ENCODE data around the gene METTL22. TPM values are rescaled to one million over a fixed set of nuclear protein-coding genes. Genes with fewer than 3 reads are reported as not detected.

METTL22 gene
- total RNA-seq, 2 experiments from 2014 or later: 26.4 to 30.8 TPM

- ChIA-PET POLR2A (no interaction called here), CTCF (interaction anchor here (1.5 to 2.8 kb wide), 3 partner anchors 7 to 476 kb away, joined by 5 to 30 read pairs (median 9); no protein-coding TSS in a partner anchor)
- Mint-ChIP-seq H3K4me3 (no peak overlapping the region), H3K27ac (no peak overlapping the region), H3K4me1 (ENCODE audit: low read depth) (no peaks in the 10 kb centered on the region), H3K36me3 (peaks cover 9% of the 10 kb centered on the region), H3K27me3 (no peaks in the 10 kb centered on the region), H3K9me3 (no peaks in the 10 kb centered on the region)
- intact Hi-C loops (cut with micrococcal nuclease): no loop called here
- DNase-seq: no peak
Observed at GRCh38 chr16:8663192-8664089, 41.9 kb downstream of the METTL22 start.

- intact Hi-C loops (cut with micrococcal nuclease): no loop called here
- Mint-ChIP-seq H3K4me1 (ENCODE audit: low read depth) (no peaks in the 10 kb centered on the region), H3K27me3 (no peaks in the 10 kb centered on the region), H3K4me3 (no peak overlapping the region), H3K36me3 (peaks cover 9% of the 10 kb centered on the region), H3K9me3 (no peaks in the 10 kb centered on the region), H3K27ac (no peak overlapping the region)
- ChIA-PET POLR2A (interaction anchor here (1.0 kb wide), 1 partner anchor 9 kb away, joined by 3 read pairs; the partner anchor contains the start of gene ABAT), CTCF (interaction anchor here (1.6 kb wide), 1 partner anchor 271 kb away, joined by 6 read pairs; no protein-coding TSS in a partner anchor)
- DNase-seq: no peak
Observed at GRCh38 chr16:8665529-8665928, 44.0 kb downstream of the METTL22 start.

GRCh38 chr16:8667492-8667891 lies 46.0 kb downstream of the METTL22 start:
- ChIA-PET CTCF (interaction anchor here (1.3 kb wide), 1 partner anchor 11 kb away, joined by 3 read pairs; no protein-coding TSS in a partner anchor), POLR2A (no interaction called here)
- intact Hi-C loops (cut with micrococcal nuclease): no loop called here

GRCh38 chr16:8668113-8668512 lies 46.6 kb downstream of the METTL22 start:
- ChIA-PET POLR2A (no interaction called here), CTCF (interaction anchor here (1.3 kb wide), 1 partner anchor 12 kb away, joined by 3 read pairs; no protein-coding TSS in a partner anchor)
- no peak overlapping the region for H3K4me3 Mint-ChIP-seq
- H3K9me3 Mint-ChIP-seq: no peaks in the 10 kb centered on the region
- H3K4me1 Mint-ChIP-seq (ENCODE audit: low read depth): no peaks in the 10 kb centered on the region
- DNase-seq: no peak
- H3K36me3 Mint-ChIP-seq: peaks cover 9% of the 10 kb centered on the region
- H3K27me3 Mint-ChIP-seq: no peaks in the 10 kb centered on the region
- H3K27ac Mint-ChIP-seq: no peak overlapping the region
- intact Hi-C loops (cut with micrococcal nuclease): no loop called here

More at GRCh38 chr16:8667492-8667891, 46.0 kb downstream of the METTL22 start:
- no peaks in the 10 kb centered on the region for H3K4me1 Mint-ChIP-seq (ENCODE audit: low read depth)
- H3K27me3 Mint-ChIP-seq: no peaks in the 10 kb centered on the region
- H3K9me3 Mint-ChIP-seq: no peaks in the 10 kb centered on the region
- no peak overlapping the region for H3K27ac Mint-ChIP-seq
- no peak for DNase-seq
- no peak overlapping the region for H3K4me3 Mint-ChIP-seq
- H3K36me3 Mint-ChIP-seq: peaks cover 9% of the 10 kb centered on the region

GRCh38 chr16:8669481-8669880 lies 48.0 kb downstream of the METTL22 start:
- intact Hi-C loops (cut with micrococcal nuclease): no loop called here
- DNase-seq: no peak
- Mint-ChIP-seq H3K27ac (no peak overlapping the region), H3K9me3 (no peaks in the 10 kb centered on the region), H3K36me3 (peaks cover 9% of the 10 kb centered on the region), H3K4me1 (ENCODE audit: low read depth) (peaks cover 4% of the 10 kb centered on the region), H3K27me3 (no peaks in the 10 kb centered on the region), H3K4me3 (no peak overlapping the region)
- CTCF ChIA-PET: interaction anchor here (1.9 kb wide), 1 partner anchor 8 kb away, joined by 9 read pairs; no protein-coding TSS in a partner anchor
- POLR2A ChIA-PET: no interaction called here

- DNase-seq: no peak
- Mint-ChIP-seq H3K4me3 (no peak overlapping the region), H3K27me3 (no peaks in the 10 kb centered on the region), H3K9me3 (no peaks in the 10 kb centered on the region), H3K27ac (no peak overlapping the region), H3K36me3 (peaks cover 8% of the 10 kb centered on the region), H3K4me1 (ENCODE audit: low read depth) (peaks cover 7% of the 10 kb centered on the region)
- ChIA-PET CTCF (interaction anchor here (0.7 to 1.9 kb wide), 3 partner anchors 8 to 210 kb away, joined by 3 to 9 read pairs (median 4); no protein-coding TSS in a partner anchor), POLR2A (no interaction called here)
- intact Hi-C loops (cut with micrococcal nuclease): loop anchor here (5.0 kb wide), 1 partner anchor 48 kb away; the partner anchor contains the start of gene METTL22
Observed at GRCh38 chr16:8670014-8670560, 48.6 kb downstream of the METTL22 start.

- ChIA-PET CTCF (interaction anchor here (1.7 to 1.8 kb wide), 2 partner anchors 123 to 207 kb away, joined by 4 to 7 read pairs; no protein-coding TSS in a partner anchor), POLR2A (interaction anchor here (0.6 to 2.0 kb wide), 2 partner anchors 55 to 195 kb away, joined by 3 to 7 read pairs; partner anchors contain the start of gene CARHSP1)
- Mint-ChIP-seq H3K9me3 (no peaks in the 10 kb centered on the region), H3K27me3 (no peaks in the 10 kb centered on the region), H3K36me3 (peaks cover 3% of the 10 kb centered on the region), H3K4me1 (ENCODE audit: low read depth) (peaks cover 18% of the 10 kb centered on the region), H3K27ac (no peak overlapping the region), H3K4me3 (peak overlapping the region; percentile 57)
- no peak for DNase-seq
- intact Hi-C loops (cut with micrococcal nuclease): loop anchor here (2.0 to 5.0 kb wide), 3 partner anchors 19 to 195 kb away; partner anchors contain the start of genes CARHSP1 and METTL22
Observed at GRCh38 chr16:8673611-8674412, 52.3 kb downstream of the METTL22 start.

GRCh38 chr16:8674413-8675022 lies 53.0 kb downstream of the METTL22 start, which contains the start of gene ABAT:
Gene ABAT, plus strand, starts transcription at chr16:8674617. Its CDS starts 61,123 bp downstream, at chr16:8735740.
- Mint-ChIP-seq H3K9me3 (peaks cover 1% of the 10 kb centered on the region), H3K36me3 (peaks cover 4% of the 10 kb centered on the region), H3K27me3 (no peaks in the 10 kb centered on the region), H3K27ac (peak within 1 kb of the TSS; percentile 68), H3K4me3 (peak within 1 kb of the TSS; percentile 79), H3K4me1 (ENCODE audit: low read depth) (peaks cover 18% of the 10 kb centered on the region)
- ChIA-PET POLR2A (interaction anchor here (1.2 to 2.0 kb wide), 2 partner anchors 9 to 194 kb away, joined by 3 to 7 read pairs; partner anchors contain the start of gene CARHSP1), CTCF (interaction anchor here (1.7 kb wide), 1 partner anchor 206 kb away, joined by 7 read pairs; no protein-coding TSS in a partner anchor)
- DNase-seq: peak; percentile 93
- intact Hi-C loops (cut with micrococcal nuclease): loop anchor here (1.0 to 5.0 kb wide), 4 partner anchors 20 to 194 kb away; partner anchors contain the start of genes CARHSP1, METTL22, PMM2 and TMEM186

- Mint-ChIP-seq H3K27ac (peak overlapping the region; percentile 68), H3K4me3 (peak overlapping the region; percentile 79), H3K27me3 (no peaks in the 10 kb centered on the region), H3K9me3 (peaks cover 7% of the 10 kb centered on the region), H3K36me3 (peaks cover 9% of the 10 kb centered on the region), H3K4me1 (ENCODE audit: low read depth) (peaks cover 24% of the 10 kb centered on the region)
- DNase-seq: peak; percentile 76
- intact Hi-C loops (cut with micrococcal nuclease): loop anchor here (1.0 to 2.0 kb wide), 3 partner anchors 21 to 193 kb away; partner anchors contain the start of genes CARHSP1, PMM2 and TMEM186
- POLR2A ChIA-PET: interaction anchor here (1.2 to 2.0 kb wide), 2 partner anchors 10 to 193 kb away, joined by 3 to 7 read pairs; partner anchors contain the start of gene CARHSP1
- CTCF ChIA-PET: interaction anchor here (0.5 to 1.2 kb wide), 3 partner anchors 18 to 205 kb away, joined by 3 to 5 read pairs (median 3); no protein-coding TSS in a partner anchor
Observed at GRCh38 chr16:8675183-8676159, 54.0 kb downstream of the METTL22 start.

GRCh38 chr16:8676160-8676547 lies 54.7 kb downstream of the METTL22 start:
- DNase-seq: no peak
- H3K27me3 Mint-ChIP-seq: no peaks in the 10 kb centered on the region
- ChIA-PET CTCF (interaction anchor here (0.5 to 1.2 kb wide), 3 partner anchors 17 to 204 kb away, joined by 3 to 5 read pairs (median 3); no protein-coding TSS in a partner anchor), POLR2A (no interaction called here)
- H3K4me1 Mint-ChIP-seq (ENCODE audit: low read depth): peaks cover 24% of the 10 kb centered on the region
- intact Hi-C loops (cut with micrococcal nuclease): no loop called here
- no peak overlapping the region for H3K27ac Mint-ChIP-seq
- peaks cover 7% of the 10 kb centered on the region for H3K9me3 Mint-ChIP-seq
- peaks cover 9% of the 10 kb centered on the region for H3K36me3 Mint-ChIP-seq
- H3K4me3 Mint-ChIP-seq: no peak overlapping the region
